HG03354 (cell line): ENCODE results near the gene PHACTR1.

Experiments used
- ATAC-seq: cut with Tn5 transposase; IDR thresholded peaks from one replicate; pipeline ENCODE4 v1.9.1; 2021; ENCODE audit warnings: mild to moderate bottlenecking; ENCODE audit not compliant: unreplicated experiment, poor library complexity, severe bottlenecking

PHACTR1 gene

GRCh38 chr6:13194852-13195251 is 478.3 kb downstream of the PHACTR1 start:
- ATAC-seq, result peak; percentile 59

GRCh38 chr6:13195803-13196202 is 479.2 kb downstream of the PHACTR1 start:
- ATAC-seq, result no peak

- ATAC-seq, result no peak
Measured at GRCh38 chr6:13198168-13198567, 481.6 kb downstream of the PHACTR1 start.

GRCh38 chr6:13201336-13201735 is 484.8 kb downstream of the PHACTR1 start:
- no peak for ATAC-seq

- ATAC-seq, result no peak
Measured at GRCh38 chr6:13203145-13203544, 486.6 kb downstream of the PHACTR1 start.

- no peak for ATAC-seq
Measured at GRCh38 chr6:13205106-13205505, 488.5 kb downstream of the PHACTR1 start.

GRCh38 chr6:13212096-13212495 is 495.5 kb downstream of the PHACTR1 start:
- ATAC-seq, result no peak

GRCh38 chr6:13212538-13212937 is 496.0 kb downstream of the PHACTR1 start:
- no peak for ATAC-seq

GRCh38 chr6:13215390-13215789 is 498.8 kb downstream of the PHACTR1 start:
- ATAC-seq, result no peak

- no peak for ATAC-seq
Measured at GRCh38 chr6:13216236-13217014, 499.9 kb downstream of the PHACTR1 start.

GRCh38 chr6:13217206-13217905 is 500.8 kb downstream of the PHACTR1 start:
- no peak for ATAC-seq

GRCh38 chr6:13220266-13220665 is 503.7 kb downstream of the PHACTR1 start:
- no peak for ATAC-seq

GRCh38 chr6:13222048-13222447 is 505.5 kb downstream of the PHACTR1 start:
- ATAC-seq, result no peak

- no peak for ATAC-seq
Measured at GRCh38 chr6:13226071-13226470, 509.5 kb downstream of the PHACTR1 start.

GRCh38 chr6:13228264-13229204 is 512.0 kb downstream of the PHACTR1 start:
- ATAC-seq, result no peak

GRCh38 chr6:13229205-13230085 is 512.9 kb downstream of the PHACTR1 start:
- peak; percentile 85 for ATAC-seq

- ATAC-seq, result no peak
Measured at GRCh38 chr6:13233106-13233505, 516.5 kb downstream of the PHACTR1 start.

GRCh38 chr6:13234130-13234529 is 517.6 kb downstream of the PHACTR1 start:
- ATAC-seq, result no peak

- ATAC-seq, result no peak
Measured at GRCh38 chr6:13235339-13235738, 518.8 kb downstream of the PHACTR1 start.
